H1 (cell line): ENCODE results near the gene C5AR2. TPM values are rescaled to one million over a fixed set of nuclear protein-coding genes. Genes with fewer than 3 reads are reported as not detected.

ENCODE experiments used
- BCL11A ChIP-seq, 2 experiments: IDR thresholded peaks; one replicate each; pipeline ENCODE4 v1.6.1; 2011; ENCODE audit warnings: low read depth in 2 of 2, low read length in 2 of 2, mild to moderate bottlenecking in 2 of 2
- CHD2 ChIP-seq: IDR thresholded peaks from 2 replicates; pipeline ENCODE4 v1.6.1; 2012; ENCODE audit warnings: low read length, improper control_type of control experiment
- CTBP2 ChIP-seq: IDR thresholded peaks from 2 replicates; pipeline ENCODE4 v1.7.0; 2011; ENCODE audit warnings: borderline replicate concordance, mild to moderate bottlenecking, moderate library complexity, mixed read lengths, low read length; ENCODE audit not compliant: insufficient read depth, insufficient read length
- EZH2 ChIP-seq: fragments of 200-600 bp; sonication (generic); IDR thresholded peaks from 2 replicates; pipeline ENCODE4 v1.7.1; 2012; ENCODE audit warnings: low read depth, mild to moderate bottlenecking, moderate library complexity, low read length, inconsistent platforms; ENCODE audit not compliant: severe bottlenecking
- KDM1A ChIP-seq: fragments of 200-600, 300-600 bp; sonication (generic); IDR thresholded peaks from 2 replicates; pipeline ENCODE4 v1.7.1; 2016; ENCODE audit warnings: mild to moderate bottlenecking, low read length, borderline replicate concordance
- KDM4A ChIP-seq: IDR thresholded peaks from one replicate; pipeline ENCODE4 v1.7.1; 2012; ENCODE audit warnings: low read depth, mild to moderate bottlenecking, moderate library complexity, low read length, inconsistent platforms; ENCODE audit not compliant: severe bottlenecking
- POLR2AphosphoS5 ChIP-seq: IDR thresholded peaks from 2 replicates; pipeline ENCODE4 v1.6.1; 2011; ENCODE audit warnings: low read depth, low read length
- SP2 ChIP-seq: IDR thresholded peaks from 2 replicates; pipeline ENCODE4 v1.6.1; 2012; ENCODE audit warnings: mild to moderate bottlenecking, low read length, inconsistent platforms
- polyA plus RNA-seq, 7 experiments: library from polyadenylated mRNA; depleted of rRNA in 3 of 7; stranded (reverse) in 5 of 7; unstranded in 2 of 7; fragments of >200 nt in 5 of 7; fragments of 200-250 nt in 2 of 7; gene quantifications; 1 replicate in 5 of 7; 2 replicates in 1 of 7; 4 replicates in 1 of 7; pipeline versions ENCODE4 v1.2.1 to v1.2.3, GENCODE V29; 2011 to 2013; ENCODE audit warnings: missing spikeins in 2 of 7, mixed read lengths in 2 of 7
- total RNA-seq: library from RNA; stranded (reverse); fragmentation: NEBNext Ultra II Directional; extraction: Animal tissue kit (Norgen Biotek cat#: 25700); gene quantifications from 2 replicates; pipeline ENCODE4 v1.2.1, GENCODE V29; 2021
- TF ChIP-seq, protein P1 (sequence below): fragments of 300-600 bp; sonication (generic); IDR thresholded peaks from 2 replicates; pipeline ENCODE4 v1.7.1; 2012; ENCODE audit warnings: low read length, moderate library complexity, mild to moderate bottlenecking, inconsistent platforms; ENCODE audit not compliant: insufficient replicate concordance

Gene C5AR2
- total and polyA plus RNA-seq, 2 of the 8 experiments (the other 6 are each of a cell fraction or from before 2014, with no cell fraction given) = 0.08 to 0.15 TPM

- TF ChIP-seq, protein P1, sequence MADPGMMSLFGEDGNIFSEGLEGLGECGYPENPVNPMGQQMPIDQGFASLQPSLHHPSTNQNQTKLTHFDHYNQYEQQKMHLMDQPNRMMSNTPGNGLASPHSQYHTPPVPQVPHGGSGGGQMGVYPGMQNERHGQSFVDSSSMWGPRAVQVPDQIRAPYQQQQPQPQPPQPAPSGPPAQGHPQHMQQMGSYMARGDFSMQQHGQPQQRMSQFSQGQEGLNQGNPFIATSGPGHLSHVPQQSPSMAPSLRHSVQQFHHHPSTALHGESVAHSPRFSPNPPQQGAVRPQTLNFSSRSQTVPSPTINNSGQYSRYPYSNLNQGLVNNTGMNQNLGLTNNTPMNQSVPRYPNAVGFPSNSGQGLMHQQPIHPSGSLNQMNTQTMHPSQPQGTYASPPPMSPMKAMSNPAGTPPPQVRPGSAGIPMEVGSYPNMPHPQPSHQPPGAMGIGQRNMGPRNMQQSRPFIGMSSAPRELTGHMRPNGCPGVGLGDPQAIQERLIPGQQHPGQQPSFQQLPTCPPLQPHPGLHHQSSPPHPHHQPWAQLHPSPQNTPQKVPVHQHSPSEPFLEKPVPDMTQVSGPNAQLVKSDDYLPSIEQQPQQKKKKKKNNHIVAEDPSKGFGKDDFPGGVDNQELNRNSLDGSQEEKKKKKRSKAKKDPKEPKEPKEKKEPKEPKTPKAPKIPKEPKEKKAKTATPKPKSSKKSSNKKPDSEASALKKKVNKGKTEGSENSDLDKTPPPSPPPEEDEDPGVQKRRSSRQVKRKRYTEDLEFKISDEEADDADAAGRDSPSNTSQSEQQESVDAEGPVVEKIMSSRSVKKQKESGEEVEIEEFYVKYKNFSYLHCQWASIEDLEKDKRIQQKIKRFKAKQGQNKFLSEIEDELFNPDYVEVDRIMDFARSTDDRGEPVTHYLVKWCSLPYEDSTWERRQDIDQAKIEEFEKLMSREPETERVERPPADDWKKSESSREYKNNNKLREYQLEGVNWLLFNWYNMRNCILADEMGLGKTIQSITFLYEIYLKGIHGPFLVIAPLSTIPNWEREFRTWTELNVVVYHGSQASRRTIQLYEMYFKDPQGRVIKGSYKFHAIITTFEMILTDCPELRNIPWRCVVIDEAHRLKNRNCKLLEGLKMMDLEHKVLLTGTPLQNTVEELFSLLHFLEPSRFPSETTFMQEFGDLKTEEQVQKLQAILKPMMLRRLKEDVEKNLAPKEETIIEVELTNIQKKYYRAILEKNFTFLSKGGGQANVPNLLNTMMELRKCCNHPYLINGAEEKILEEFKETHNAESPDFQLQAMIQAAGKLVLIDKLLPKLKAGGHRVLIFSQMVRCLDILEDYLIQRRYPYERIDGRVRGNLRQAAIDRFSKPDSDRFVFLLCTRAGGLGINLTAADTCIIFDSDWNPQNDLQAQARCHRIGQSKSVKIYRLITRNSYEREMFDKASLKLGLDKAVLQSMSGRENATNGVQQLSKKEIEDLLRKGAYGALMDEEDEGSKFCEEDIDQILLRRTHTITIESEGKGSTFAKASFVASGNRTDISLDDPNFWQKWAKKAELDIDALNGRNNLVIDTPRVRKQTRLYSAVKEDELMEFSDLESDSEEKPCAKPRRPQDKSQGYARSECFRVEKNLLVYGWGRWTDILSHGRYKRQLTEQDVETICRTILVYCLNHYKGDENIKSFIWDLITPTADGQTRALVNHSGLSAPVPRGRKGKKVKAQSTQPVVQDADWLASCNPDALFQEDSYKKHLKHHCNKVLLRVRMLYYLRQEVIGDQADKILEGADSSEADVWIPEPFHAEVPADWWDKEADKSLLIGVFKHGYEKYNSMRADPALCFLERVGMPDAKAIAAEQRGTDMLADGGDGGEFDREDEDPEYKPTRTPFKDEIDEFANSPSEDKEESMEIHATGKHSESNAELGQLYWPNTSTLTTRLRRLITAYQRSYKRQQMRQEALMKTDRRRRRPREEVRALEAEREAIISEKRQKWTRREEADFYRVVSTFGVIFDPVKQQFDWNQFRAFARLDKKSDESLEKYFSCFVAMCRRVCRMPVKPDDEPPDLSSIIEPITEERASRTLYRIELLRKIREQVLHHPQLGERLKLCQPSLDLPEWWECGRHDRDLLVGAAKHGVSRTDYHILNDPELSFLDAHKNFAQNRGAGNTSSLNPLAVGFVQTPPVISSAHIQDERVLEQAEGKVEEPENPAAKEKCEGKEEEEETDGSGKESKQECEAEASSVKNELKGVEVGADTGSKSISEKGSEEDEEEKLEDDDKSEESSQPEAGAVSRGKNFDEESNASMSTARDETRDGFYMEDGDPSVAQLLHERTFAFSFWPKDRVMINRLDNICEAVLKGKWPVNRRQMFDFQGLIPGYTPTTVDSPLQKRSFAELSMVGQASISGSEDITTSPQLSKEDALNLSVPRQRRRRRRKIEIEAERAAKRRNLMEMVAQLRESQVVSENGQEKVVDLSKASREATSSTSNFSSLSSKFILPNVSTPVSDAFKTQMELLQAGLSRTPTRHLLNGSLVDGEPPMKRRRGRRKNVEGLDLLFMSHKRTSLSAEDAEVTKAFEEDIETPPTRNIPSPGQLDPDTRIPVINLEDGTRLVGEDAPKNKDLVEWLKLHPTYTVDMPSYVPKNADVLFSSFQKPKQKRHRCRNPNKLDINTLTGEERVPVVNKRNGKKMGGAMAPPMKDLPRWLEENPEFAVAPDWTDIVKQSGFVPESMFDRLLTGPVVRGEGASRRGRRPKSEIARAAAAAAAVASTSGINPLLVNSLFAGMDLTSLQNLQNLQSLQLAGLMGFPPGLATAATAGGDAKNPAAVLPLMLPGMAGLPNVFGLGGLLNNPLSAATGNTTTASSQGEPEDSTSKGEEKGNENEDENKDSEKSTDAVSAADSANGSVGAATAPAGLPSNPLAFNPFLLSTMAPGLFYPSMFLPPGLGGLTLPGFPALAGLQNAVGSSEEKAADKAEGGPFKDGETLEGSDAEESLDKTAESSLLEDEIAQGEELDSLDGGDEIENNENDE = no peak
- TF ChIP-seq KDM1A (no peak), EZH2 (no peak), SP2 (no peak), BCL11A (IDR thresholded peaks at IDR 0.05; ENCODE audit: low read depth in 2 of 2, low read length in 2 of 2) (no peak), CHD2 (no peak), KDM4A (no peak), POLR2AphosphoS5 (no peak; the same call in 1 of the 2 replicates), CTBP2 (no peak)
Measured at GRCh38 chr19:47379381-47379938, 47.5 kb downstream of the C5AR2 start (continued).
